ENCODE data around the gene ZNF513.
"Not testable (repeated sequence)": the region's sequence is repeated elsewhere in the genome, so short reads cannot be mapped to it uniquely, and the experiment has no call there.

ZNF513 gene

DNA sequence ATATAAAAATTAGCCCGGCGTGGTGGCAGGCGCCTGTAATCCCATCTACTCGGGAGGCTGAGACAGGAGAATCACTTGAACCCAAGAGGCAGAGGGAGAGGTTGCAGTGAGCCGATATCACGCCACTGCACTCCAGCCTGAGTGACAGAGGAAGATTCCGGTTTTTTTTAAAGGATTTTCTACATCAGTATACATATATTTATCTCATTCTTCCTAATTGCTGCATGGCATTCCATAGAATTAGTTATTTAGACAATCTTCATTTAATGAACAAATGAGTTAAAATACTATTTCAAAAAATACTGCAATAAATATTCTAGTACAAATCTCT is 26.0 kb downstream of the ZNF513 start:
- FAIRE-seq = no peak

DNA sequence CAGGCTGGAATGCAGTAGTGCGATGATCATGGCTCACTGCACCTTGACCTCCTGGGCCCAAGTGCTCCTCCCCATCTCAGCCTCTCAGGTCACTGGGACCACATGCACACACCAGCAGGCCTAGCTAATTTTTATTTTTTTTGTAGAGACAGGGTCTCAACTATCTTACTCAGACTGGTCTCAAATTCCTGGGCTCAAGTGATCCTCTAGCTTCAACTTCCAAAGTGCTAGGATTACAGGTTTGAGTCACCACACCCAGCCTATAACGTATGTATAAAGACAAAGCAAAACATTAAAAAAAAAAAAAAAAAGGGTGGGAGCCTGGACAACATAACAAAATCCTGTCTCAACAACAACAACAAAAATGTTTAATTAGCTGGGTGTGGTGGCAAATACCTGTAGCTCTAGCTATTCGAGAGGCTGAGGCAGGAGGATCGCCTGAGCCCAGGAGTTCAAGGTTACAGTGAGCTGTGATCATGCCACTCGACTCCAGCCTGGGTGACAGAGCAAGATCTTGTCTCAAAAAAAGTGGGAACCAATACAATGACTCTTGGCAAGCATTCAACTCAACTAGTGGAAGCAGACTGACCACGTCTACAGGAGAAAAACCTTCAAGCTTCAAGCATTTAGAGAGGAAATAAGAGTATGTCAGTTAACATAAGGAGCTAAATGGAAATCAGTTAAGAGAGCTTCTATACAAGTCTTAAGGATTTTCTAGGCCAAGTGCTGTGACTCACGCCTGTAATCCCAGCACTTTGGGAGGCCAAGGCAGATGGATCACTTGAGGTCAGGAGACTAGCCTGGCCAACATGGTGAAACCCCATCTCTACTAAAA is 26.6 kb downstream of the ZNF513 start:
- FAIRE-seq = no peak

- FAIRE-seq = not testable (repeated sequence)
Observed at GRCh38 chr2:27353386-27353761, 27.2 kb downstream of the ZNF513 start.

GRCh38 chr2:27351802-27352598 is 28.5 kb downstream of the ZNF513 start:
- FAIRE-seq = no peak

DNA sequence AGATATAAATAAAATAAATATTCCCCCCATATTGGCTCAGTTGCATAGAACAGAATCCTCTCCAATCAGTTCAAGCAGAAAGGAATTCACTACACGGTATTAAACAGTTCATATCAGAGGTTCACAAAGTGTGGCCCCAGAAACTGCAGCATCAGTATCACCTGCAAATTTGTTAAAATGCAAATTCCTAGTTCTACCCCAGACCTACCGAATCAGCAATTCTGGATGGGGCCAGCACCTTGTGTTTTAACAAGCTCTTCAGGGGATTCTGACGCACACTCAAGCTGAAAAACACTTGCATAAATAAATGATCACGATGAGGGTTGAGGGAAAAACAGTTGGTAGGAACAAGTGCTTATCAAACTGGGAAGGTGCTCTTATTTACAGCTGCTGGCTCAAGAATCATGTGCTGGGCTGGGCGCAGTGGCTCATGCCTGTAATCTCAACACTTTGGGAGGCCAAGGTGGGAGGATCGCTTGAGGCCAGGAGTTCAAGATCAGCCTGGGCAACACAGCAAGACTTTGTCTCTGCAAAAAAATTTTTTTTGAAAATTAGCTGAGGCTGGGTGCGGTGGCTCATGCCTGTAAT is 30.3 kb downstream of the ZNF513 start:
- FAIRE-seq = no peak

DNA sequence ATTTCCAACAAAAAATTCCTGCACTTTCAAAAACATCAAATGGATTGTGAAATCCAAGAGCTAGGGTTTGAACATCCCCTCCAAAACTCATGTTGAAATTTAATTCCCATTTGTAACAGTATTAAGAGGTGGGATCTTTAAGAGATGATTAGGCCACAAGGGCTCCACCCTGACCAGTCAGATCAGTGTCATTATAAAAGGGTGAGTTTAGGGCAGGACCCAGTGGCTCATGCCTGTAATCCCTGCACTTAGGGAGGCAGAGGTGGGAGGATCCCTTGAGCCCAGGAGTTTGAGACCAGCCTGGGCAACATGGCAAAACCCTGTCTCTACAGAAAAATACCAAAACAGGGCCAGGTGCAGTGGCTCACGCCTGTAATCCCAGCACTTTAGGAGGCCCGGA is 32.9 kb downstream of the ZNF513 start:
- FAIRE-seq = no peak

- no peak for FAIRE-seq
Observed at GRCh38 chr2:27336173-27336572, 44.4 kb downstream of the ZNF513 start.

DNA sequence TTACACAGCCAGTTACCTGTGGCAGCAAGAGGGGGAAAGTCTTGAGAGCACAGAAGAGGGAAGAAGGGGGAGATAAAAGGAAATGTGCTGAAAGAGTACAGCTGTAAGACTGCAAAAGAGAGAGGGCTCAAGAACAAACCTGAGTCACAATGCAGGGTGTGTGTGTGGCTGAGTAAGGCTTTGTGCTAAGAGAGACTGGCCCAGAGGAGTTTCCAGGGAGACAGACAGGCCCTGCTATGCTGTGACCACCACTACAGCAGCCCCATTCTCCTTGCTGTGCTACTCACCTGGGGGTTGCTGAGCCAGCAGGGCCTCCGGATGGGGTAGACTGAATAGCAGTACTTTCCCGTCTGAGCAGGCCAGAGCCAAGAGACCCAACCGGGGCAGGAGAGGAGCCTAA is 45.2 kb downstream of the ZNF513 start:
- FAIRE-seq = no peak
